AG09309 (cell line): ENCODE measurements around the gene MORN3.
A peak's percentile ranks its signal among the peaks of the same experiment; 100 is the strongest.
"Not testable (repeated sequence)": the region's sequence is repeated elsewhere in the genome, so short reads cannot be mapped to it uniquely, and the experiment has no call there.

Experiments
- DNase-seq: peaks from one replicate; pipeline ENCODE4 v3.0.0-alpha.2; 2010; ENCODE audit warnings: low read depth
- H3K4me3 ChIP-seq: 2 replicates; pipeline ENCODE4 v1.5.1; 2011; ENCODE audit warnings: mild to moderate bottlenecking, low read depth, low read length, moderate library complexity; ENCODE audit not compliant: control insufficient read depth
- CTCF ChIP-seq: IDR thresholded peaks from 2 replicates; pipeline ENCODE4 v1.5.1; 2011; ENCODE audit warnings: mild to moderate bottlenecking, low read depth, low read length, inconsistent platforms; ENCODE audit not compliant: insufficient read depth, control insufficient read depth; ENCODE audit errors: missing control alignments

The MORN3 gene

GRCh38 chr12:121712461-121713256 is 43.2 kb upstream of the MORN3 start, which contains the start of gene TMEM120B:
TMEM120B (plus strand) TSS chr12:121712752; CDS start chr12:121712896, 144 bp downstream.
- DNase-seq: no peak
- TF ChIP-seq CTCF: no peak
- peak within 1 kb of the TSS; percentile 65 for H3K4me3 ChIP-seq

- peak overlapping the region; percentile 62 for H3K4me3 ChIP-seq
- no peak for DNase-seq
- TF ChIP-seq CTCF: no peak
Observed at GRCh38 chr12:121712190-121712460, 42.7 kb upstream of the MORN3 start.

GRCh38 chr12:121711361-121712189 is 42.1 kb upstream of the MORN3 start:
- TF ChIP-seq CTCF: no peak
- no peak for DNase-seq
- peak overlapping the region; percentile 62 for H3K4me3 ChIP-seq

GRCh38 chr12:121709478-121709961 is 40.1 kb upstream of the MORN3 start:
- TF ChIP-seq CTCF: peak; percentile 17
- no peak overlapping the region for H3K4me3 ChIP-seq
- no peak for DNase-seq

GRCh38 chr12:121709064-121709424 is 39.6 kb upstream of the MORN3 start:
- DNase-seq, H3K4me3 ChIP-seq: not testable (repeated sequence)

- TF ChIP-seq CTCF: no peak
- no peak for DNase-seq
- H3K4me3 ChIP-seq: no peak overlapping the region
Observed at GRCh38 chr12:121708313-121709063, 39.0 kb upstream of the MORN3 start.

GRCh38 chr12:121705514-121705913 is 36.1 kb upstream of the MORN3 start:
- no peak overlapping the region for H3K4me3 ChIP-seq
- no peak for DNase-seq
- TF ChIP-seq CTCF: no peak
